Thoracic aorta (tissue), 2 donors: ENCODE results near the gene OLFM2. TPM values are rescaled to one million over a fixed set of nuclear protein-coding genes. Genes with fewer than 3 reads are reported as not detected.

ENCODE experiments used
- ATAC-seq: fragments of 150-250 bp; one replicate; pipeline ENCODE4 v1.8.0; 2017; ENCODE audit warnings: low read depth; ENCODE audit not compliant: insufficient number of reproducible peaks, low FRiP score
- DNase-seq: peaks from one replicate; pipeline ENCODE4 v3.0.0-alpha.2; 2020; ENCODE audit warnings: low spot score
- H3K27ac ChIP-seq, 2 donors: fragments of 200-600 bp; sonication (generic); 1 replicate in 1 of 2; 2 replicates in 1 of 2; pipeline ENCODE4 v1.5.1; 2016; ENCODE audit warnings: mild to moderate bottlenecking in 2 of 2, moderate library complexity in 2 of 2
- H3K27me3 ChIP-seq: fragments of 200-600 bp; sonication (generic); replicated peaks from 2 replicates; pipeline ENCODE4 v1.6.0; 2016; ENCODE audit warnings: mild to moderate bottlenecking; ENCODE audit not compliant: insufficient read depth
- H3K36me3 ChIP-seq: fragments of 200-600 bp; sonication (generic); one replicate; pipeline ENCODE4 v1.5.1; 2016
- H3K4me1 ChIP-seq, 2 donors: fragments of 200-600 bp; sonication (generic); 1 replicate in 1 of 2; 2 replicates in 1 of 2; pipeline versions ENCODE4 v1.5.1 to v1.6.0; 2016; ENCODE audit warnings: low read depth in 2 of 2, mild to moderate bottlenecking in 1 of 2; ENCODE audit not compliant: control insufficient read depth in 1 of 2
- H3K4me3 ChIP-seq: fragments of 200-600 bp; sonication (generic); 2 replicates; pipeline ENCODE4 v1.5.1; 2016; ENCODE audit warnings: mild to moderate bottlenecking
- H3K9me3 ChIP-seq: fragments of 200-600 bp; sonication (generic); 2 replicates; pipeline ENCODE4 v1.5.1; 2016
- total RNA-seq, 2 donors: library from RNA; depleted of rRNA; stranded (reverse); fragments of >200 nt; gene quantifications; one replicate each; pipeline versions ENCODE4 v1.1.0 to v1.2.3, GENCODE V29; 2016
- TF ChIP-seq, protein P1 (sequence below): fragments of 200-600 bp; sonication (generic); IDR thresholded peaks from one replicate; pipeline ENCODE4 v1.5.1; 2019; ENCODE audit warnings: antibody characterized with exemption

Gene OLFM2
- total RNA-seq, 2 donors from 2014 or later: 5.8 to 13.4 TPM

DNA sequence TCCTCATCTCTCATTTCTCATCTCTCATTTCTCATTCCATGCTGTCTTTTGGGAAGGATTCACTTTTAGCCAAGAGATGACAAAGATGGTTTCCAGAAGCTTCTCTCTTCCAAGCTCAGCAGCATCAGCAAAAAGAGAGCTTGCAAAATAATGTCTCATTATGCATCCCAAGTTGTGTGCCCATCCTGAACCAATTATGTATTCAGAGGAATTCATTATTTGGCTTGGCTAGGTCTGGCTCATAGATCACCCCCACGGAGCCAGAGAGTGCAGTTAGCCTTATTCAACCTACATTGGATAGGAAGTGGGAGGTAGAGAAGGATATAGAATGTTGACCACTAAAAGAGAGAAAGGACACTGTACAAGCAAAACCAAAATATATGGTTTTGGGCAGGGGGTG is 5.4 kb upstream of the OLFM2 start:
- Histone ChIP-seq H3K36me3 (no peaks in the 10 kb centered on the region), H3K9me3 (peaks cover 8% of the 10 kb centered on the region), H3K27ac (no peak overlapping the region), H3K27me3 (no peaks in the 10 kb centered on the region), H3K4me3 (no peak overlapping the region), H3K4me1 (peaks cover 7 to 22% of the 10 kb centered on the region in 2 donors)
- ATAC-seq: no peak
- no peak for DNase-seq
- TF ChIP-seq, protein P1, sequence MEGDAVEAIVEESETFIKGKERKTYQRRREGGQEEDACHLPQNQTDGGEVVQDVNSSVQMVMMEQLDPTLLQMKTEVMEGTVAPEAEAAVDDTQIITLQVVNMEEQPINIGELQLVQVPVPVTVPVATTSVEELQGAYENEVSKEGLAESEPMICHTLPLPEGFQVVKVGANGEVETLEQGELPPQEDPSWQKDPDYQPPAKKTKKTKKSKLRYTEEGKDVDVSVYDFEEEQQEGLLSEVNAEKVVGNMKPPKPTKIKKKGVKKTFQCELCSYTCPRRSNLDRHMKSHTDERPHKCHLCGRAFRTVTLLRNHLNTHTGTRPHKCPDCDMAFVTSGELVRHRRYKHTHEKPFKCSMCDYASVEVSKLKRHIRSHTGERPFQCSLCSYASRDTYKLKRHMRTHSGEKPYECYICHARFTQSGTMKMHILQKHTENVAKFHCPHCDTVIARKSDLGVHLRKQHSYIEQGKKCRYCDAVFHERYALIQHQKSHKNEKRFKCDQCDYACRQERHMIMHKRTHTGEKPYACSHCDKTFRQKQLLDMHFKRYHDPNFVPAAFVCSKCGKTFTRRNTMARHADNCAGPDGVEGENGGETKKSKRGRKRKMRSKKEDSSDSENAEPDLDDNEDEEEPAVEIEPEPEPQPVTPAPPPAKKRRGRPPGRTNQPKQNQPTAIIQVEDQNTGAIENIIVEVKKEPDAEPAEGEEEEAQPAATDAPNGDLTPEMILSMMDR: no peak

DNA sequence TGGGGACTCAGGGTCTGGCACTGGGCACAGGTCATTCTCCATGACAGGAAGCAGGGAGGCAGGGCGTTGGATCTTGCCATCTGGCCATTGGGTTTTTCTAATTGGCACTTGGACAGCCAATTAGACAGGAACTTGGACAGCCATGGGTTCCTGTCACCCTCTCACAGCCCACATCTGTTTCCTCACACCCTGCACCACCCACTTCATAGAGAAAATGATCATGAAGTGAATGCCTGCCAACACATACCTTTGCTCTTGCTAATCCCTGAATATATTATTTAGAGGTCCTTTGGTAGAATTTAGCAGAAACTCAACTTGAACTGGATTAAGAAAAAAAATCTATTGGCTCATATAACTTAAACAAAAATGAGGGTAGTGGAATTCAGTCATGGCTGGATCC is 4.9 kb upstream of the OLFM2 start:
- no peak overlapping the region for H3K4me3 ChIP-seq
- TF ChIP-seq, protein P1: no peak
- ATAC-seq: no peak
- H3K27me3 ChIP-seq: no peaks in the 10 kb centered on the region
- H3K4me1 ChIP-seq: peaks cover 7 to 18% of the 10 kb centered on the region in 2 donors
- H3K36me3 ChIP-seq: no peaks in the 10 kb centered on the region
- DNase-seq: no peak
- H3K9me3 ChIP-seq: peaks cover 8% of the 10 kb centered on the region
- H3K27ac ChIP-seq: no peak overlapping the region

DNA sequence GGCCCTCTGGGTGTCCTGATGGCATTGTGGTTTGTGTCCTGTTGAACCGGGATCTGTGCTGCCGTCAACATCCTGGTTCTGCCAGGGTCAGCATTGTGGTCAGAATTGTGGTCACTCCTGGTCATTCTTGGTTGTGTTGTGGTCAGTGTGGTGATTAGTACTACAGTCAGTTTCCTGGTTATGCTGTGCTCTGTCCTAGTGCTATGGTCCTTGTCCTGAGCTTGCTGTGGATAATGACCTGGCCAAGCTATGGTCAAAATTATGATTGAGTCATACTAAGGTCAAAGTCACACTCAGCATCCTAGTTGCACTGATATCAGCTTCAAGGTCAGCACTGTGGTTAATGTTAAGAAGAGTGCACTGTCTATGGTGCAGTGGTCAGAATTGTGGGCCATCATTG is 4.5 kb upstream of the OLFM2 start:
- TF ChIP-seq, protein P1: no peak
- no peak for DNase-seq
- Histone ChIP-seq H3K36me3 (no peaks in the 10 kb centered on the region), H3K9me3 (peaks cover 8% of the 10 kb centered on the region), H3K27ac (no peak overlapping the region), H3K27me3 (no peaks in the 10 kb centered on the region), H3K4me3 (no peak overlapping the region), H3K4me1 (peaks cover 7 to 17% of the 10 kb centered on the region in 2 donors)
- no peak for ATAC-seq

GRCh38 chr19:9939301-9939913 is 3.1 kb upstream of the OLFM2 start:
- TF ChIP-seq, protein P1: no peak
- no peaks in the 10 kb centered on the region for H3K27me3 ChIP-seq

GRCh38 chr19:9937001-9937411 is 691 bp upstream of the OLFM2 start:
- Histone ChIP-seq H3K4me3 (no peak overlapping the region), H3K27ac (no peak overlapping the region), H3K9me3 (peaks cover 4% of the 10 kb centered on the region), H3K36me3 (no peaks in the 10 kb centered on the region), H3K27me3 (no peaks in the 10 kb centered on the region), H3K4me1 (peaks cover 9 to 27% of the 10 kb centered on the region in 2 donors)
- DNase-seq (no peak), ATAC-seq (no peak)
- TF ChIP-seq, protein P1: no peak

More at GRCh38 chr19:9939301-9939913, 3.1 kb upstream of the OLFM2 start:
- ATAC-seq (no peak), DNase-seq (no peak)
- no peak overlapping the region for H3K27ac ChIP-seq
- no peaks in the 10 kb centered on the region for H3K36me3 ChIP-seq
- H3K9me3 ChIP-seq: peaks cover 8% of the 10 kb centered on the region
- H3K4me3 ChIP-seq: no peak overlapping the region
- peaks cover 5 to 18% of the 10 kb centered on the region in 2 donors for H3K4me1 ChIP-seq
